NCI-H2196 (cell line): ENCODE measurements around the gene CXCL9.
"Not testable (repeated sequence)": the region's sequence is repeated elsewhere in the genome, so short reads cannot be mapped to it uniquely, and the experiment has no call there.

Source experiments
- DNase-seq: peaks from one replicate; lab custom pipeline; 2025; ENCODE audit not compliant: unreplicated experiment; lab: John Stamatoyannopoulos, UW

CXCL9 gene

GRCh38 chr4:75962072-75962471, 45.2 kb downstream of the CXCL9 start:
- not testable (repeated sequence) for DNase-seq

- DNase-seq, result not testable (repeated sequence)
These were observed 48.8 kb downstream of the CXCL9 start for GRCh38 chr4:75958546-75958945.

- DNase-seq, result not testable (repeated sequence)
These were observed 52.5 kb downstream of the CXCL9 start for GRCh38 chr4:75954811-75955210.

GRCh38 chr4:75953509-75953908, 53.8 kb downstream of the CXCL9 start:
- DNase-seq, result no peak
